ENCODE results near the gene GPC6.

- TF ChIP-seq FOXM1 (IDR thresholded peaks at IDR 0.05; ENCODE audit: borderline replicate concordance) (no peak), TARDBP (IDR thresholded peaks at IDR 0.05) (no peak), NFRKB (IDR thresholded peaks at IDR 0.05) (no peak), HDGF (IDR thresholded peaks at IDR 0.05; ENCODE audit: borderline replicate concordance) (no peak), SP1 (IDR thresholded peaks at IDR 0.05) (no peak)
- TF ChIP-seq, protein P1, sequence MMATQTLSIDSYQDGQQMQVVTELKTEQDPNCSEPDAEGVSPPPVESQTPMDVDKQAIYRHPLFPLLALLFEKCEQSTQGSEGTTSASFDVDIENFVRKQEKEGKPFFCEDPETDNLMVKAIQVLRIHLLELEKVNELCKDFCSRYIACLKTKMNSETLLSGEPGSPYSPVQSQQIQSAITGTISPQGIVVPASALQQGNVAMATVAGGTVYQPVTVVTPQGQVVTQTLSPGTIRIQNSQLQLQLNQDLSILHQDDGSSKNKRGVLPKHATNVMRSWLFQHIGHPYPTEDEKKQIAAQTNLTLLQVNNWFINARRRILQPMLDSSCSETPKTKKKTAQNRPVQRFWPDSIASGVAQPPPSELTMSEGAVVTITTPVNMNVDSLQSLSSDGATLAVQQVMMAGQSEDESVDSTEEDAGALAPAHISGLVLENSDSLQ (IDR thresholded peaks at IDR 0.05), result no peak
Measured at GRCh38 chr13:94007072-94007471, 780.5 kb downstream of the GPC6 start.
